MM.1S (cell line): ENCODE measurements around the gene PLEKHD1.

ENCODE experiments used
- CTCF ChIP-seq: fragments of 300-600 bp; sonication (generic); IDR thresholded peaks from 2 replicates; pipeline ENCODE4 v1.5.1; 2016; ENCODE audit warnings: antibody characterized with exemption, low read length, mixed read lengths
- EZH2 ChIP-seq: fragments of 300-600 bp; sonication (generic); optimal IDR thresholded peaks from 2 replicates; pipeline ENCODE3; 2017; ENCODE audit warnings: low read depth, mild to moderate bottlenecking, antibody characterized with exemption, low read length, mixed read lengths

- TF ChIP-seq CTCF, result no peak
- TF ChIP-seq EZH2, result no peak
Measured at GRCh38 chr14:69449216-69449615, 35.3 kb upstream of the PLEKHD1 start.
